NCI-H345 treated with DMSO at 0.1 percent for 48 hours (cell line): Measurements from ENCODE around the gene SECISBP2.

ENCODE experiments used
- DNase-seq: peaks from one replicate; lab custom pipeline; 2025; ENCODE audit not compliant: unreplicated experiment; lab: John Stamatoyannopoulos, UW

SECISBP2 gene

DNA sequence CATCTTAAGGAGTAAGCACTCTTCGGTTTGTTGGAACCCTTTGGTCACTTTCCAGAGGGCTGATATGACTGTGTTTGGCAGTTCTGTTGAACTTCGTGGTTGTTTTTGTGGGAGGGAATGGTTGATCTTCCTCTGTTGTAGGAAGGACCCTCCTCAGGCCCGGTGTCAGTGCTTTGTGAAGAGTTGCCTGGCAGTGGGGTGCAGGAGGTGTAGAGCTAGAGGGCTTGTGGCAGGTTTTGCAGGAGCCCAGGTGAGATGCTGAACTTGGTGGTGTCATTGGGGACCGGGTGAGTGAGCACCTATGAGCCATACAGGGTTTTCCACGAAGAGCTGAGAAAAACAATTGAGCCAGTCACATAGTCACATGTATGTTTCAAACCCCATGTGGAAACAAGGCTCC, 27.2 kb downstream of the SECISBP2 start:
- no peak for DNase-seq

DNA sequence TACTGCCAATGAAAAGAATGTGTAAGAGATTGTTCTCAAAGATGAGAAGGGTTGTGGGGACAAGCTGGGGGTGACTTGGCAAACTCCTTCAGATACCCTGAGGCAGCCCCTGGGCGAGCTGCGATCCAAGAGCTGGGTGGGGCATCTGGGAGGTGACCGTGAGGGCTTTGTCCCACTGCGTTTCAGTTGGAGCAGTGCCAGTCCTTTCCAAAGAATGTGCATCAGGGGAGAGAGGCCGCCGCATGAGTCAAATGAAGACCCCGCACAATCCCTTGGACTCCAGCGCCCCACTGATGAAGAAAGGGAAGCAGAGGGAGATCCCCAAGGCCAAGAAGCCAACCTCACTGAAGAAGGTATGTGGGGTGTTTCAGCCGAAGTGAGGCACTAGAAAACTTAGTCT, 28.4 kb downstream of the SECISBP2 start:
- DNase-seq = no peak

DNA sequence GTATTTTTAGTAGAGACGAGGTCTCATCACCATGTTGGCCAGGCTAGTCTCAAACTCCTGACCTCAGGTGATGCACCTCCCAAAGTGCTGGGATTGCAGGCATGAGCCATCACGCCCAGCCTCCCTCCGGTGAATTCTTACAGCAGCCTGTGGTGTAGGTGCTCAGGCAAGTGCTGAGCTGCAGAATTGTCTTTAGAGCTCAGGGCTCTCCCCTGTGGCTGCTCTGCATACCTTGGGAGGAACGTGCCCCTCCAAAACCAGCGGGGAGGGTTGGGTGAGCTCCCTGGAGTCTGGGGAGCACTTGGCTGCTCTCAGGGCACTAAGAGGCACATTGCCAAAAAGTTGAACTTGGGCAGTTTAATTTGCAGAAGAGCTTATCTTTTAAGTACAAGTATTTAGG, 29.4 kb downstream of the SECISBP2 start:
- DNase-seq = no peak

DNA sequence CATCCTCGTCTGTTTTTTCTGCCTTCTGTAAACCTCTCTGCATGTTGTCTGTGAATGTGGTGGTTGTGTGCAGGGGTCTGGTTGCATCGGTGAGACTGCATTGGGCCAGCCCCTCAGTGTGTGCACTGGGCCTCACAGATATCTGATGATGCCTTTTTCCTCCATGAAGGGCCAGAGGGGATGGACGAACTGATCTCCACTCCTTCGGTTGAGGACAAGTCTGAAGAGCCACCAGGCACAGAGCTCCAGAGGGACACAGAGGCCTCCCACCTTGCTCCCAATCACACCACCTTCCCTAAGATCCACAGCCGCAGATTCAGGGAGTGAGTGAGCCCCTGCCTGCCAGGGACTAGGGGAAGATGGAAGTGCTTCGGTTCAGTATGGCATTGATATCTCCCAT, 31.3 kb downstream of the SECISBP2 start:
- no peak for DNase-seq

DNA sequence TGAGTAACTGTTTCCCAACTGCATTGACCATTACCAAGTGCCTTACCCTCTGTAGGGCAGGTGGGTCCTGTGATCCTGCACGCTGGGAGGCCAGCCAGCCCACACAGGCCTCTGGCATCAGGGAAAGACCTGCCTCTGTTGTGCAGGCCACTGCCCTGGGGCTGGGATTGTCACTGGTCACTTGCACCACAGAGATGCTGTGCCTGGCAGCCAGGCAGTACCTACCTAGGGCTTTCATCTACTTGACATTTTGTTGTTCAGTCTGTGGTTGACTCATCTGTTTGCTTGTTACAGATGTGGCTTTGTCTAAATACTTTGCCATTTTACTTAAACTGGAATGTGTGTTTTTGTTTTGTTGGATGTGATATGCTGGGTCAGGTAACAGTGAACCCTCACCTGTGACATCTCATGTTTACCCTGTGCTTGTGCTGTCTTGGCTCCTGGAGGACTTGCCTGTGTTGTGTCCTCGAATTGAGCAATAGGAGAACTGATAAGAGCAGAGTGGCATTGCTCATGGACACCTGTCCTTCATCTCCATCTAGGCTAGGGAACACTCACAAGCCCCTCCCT, 32.8 kb downstream of the SECISBP2 start:
- no peak for DNase-seq

DNA sequence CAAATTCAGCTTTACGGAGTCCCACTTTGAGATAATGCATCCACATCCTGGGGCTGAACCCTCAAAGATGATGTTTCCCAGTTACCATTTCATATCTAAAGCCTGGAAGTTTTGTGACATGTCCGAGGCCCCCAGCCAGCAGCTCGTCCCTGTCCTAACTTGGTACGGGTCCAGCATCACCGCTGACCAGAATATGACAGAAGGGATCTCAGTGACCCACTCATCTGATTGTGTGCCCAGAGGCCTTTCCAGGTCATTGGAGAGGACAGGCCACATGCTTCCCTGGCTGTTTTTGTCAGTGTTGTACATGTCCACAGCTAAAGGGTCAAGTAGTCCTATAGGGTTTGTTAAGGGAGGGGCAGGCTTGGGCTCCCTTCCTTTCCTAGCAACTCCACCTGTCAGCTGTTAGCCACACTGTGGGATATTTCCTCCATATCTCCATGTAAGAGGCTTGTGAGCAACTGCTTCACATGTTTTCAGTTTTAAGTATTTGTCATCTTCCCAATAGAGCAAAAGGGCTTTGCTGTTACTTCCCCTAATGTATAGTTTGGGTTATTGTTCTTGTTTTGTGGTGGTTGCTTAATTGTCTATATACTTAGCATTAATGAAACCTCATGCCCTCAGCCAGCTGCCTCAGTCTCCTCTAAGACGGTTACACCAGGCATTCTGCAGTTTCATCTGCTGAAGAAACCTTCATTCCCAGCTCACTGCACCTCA, 33.4 kb downstream of the SECISBP2 start:
- DNase-seq = no peak

DNA sequence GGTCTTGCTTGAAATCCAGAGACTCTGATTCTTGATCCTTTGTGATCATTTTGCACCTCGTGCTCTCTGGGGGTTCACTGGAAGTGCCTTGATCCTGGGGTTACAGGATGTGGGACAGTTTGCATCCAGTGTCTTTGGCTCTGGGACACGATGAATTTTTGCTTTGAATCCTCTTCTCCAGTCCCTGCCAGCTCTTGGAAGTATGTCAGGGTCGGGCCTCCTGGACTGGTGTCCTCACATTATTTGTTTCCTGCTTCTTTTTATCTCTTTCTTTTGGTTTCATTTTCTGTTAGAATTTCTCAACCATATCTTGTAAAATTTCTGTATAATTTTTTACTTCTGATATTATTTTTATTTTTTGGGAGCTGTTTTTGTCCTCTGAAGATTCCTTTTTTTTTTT, 34.2 kb downstream of the SECISBP2 start:
- DNase-seq = no peak

DNA sequence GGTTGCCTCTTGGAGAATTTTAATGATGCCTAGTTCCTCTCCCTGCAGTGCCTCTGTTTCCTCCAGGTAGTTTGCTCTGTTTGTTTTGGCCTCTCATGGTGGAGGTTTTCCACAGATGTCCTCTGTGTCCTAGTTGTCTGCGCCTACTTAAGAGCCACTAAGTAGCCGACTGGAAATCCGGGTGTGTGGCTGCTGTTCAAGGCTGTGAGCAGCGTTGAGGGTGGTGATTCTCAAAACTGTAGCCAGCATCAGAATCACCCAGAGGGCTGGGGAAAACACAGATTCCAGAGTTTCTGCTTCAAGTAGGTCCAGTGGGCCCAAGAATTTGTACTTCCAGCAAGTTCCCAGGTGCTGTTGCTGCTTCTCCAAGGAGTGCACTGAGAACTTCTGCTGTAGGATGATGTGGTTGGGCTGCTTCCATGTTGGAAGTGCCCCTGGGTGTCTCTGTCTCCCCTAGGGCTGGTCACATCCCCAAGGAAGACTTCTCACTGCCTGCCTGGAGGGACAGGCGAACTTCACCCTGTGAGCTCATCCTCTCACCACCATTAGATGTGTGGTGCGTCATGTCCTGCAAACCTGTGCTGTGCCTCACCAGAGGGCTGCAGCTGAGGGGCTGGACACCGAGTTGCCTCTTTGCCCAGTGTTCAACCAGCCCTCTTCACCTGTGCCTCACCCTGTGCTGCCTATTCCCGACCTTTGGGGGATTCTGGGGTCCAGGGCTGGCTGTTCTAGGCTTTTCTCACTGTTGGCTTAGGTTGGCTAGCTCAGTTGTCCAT, 34.8 kb downstream of the SECISBP2 start:
- DNase-seq = no peak

DNA sequence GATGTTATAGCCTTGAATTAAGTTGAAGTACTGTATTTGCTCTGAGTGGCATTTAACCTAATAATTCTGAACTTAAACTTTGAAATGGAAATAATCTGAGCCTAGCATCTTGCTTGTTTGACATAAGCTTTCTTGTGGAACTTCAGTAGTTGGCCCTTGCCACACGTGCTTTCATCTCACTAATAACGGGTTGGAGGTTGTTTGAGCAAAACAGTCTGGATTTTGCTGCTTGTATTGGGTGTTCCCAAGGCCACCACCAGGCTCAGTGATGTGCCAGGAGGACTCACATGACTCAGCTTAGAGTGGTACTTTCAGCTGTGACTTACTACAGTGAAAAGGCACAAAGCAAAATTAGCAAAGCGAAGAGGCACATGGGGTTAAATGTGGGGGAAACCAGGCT, 35.7 kb downstream of the SECISBP2 start:
- DNase-seq = no peak

DNA sequence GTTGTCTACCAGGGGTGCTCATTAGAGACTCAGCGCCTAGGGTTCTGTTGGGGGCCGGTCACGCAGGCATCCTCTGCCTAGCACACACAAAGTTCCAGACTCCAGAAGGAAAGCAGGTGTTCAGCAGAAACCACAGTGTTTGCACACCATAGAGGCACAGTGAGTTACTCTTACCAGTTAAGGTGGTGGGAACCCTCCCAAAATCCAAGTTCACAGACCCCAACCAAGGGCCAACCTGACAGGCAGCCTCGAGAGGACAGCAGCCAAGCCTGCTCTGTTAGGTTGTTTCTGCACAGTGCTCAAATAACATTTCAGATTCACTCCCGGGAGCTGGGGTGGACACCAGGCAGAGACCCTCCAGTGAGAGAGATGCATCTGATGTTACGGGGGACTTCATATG, 36.2 kb downstream of the SECISBP2 start:
- no peak for DNase-seq

DNA sequence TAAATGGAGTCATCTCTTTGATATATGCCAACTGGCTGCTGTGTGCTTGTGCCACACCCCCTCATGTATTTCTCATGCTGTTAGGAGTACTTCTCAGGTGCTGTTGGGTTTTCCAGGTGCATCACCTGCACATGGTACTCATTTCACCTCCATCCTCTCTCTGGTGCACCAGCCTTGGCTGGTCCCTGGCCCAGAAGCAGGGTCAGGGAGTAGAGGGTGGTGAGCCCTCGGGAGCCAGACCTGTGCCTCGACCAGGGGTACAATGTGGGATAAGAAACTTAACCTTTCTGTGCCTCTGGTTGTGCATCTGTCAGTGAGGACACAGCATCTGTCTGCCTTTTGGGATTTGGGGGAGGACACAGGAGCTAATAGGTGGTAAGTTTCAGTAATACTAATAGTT, 38.5 kb downstream of the SECISBP2 start:
- no peak for DNase-seq

DNA sequence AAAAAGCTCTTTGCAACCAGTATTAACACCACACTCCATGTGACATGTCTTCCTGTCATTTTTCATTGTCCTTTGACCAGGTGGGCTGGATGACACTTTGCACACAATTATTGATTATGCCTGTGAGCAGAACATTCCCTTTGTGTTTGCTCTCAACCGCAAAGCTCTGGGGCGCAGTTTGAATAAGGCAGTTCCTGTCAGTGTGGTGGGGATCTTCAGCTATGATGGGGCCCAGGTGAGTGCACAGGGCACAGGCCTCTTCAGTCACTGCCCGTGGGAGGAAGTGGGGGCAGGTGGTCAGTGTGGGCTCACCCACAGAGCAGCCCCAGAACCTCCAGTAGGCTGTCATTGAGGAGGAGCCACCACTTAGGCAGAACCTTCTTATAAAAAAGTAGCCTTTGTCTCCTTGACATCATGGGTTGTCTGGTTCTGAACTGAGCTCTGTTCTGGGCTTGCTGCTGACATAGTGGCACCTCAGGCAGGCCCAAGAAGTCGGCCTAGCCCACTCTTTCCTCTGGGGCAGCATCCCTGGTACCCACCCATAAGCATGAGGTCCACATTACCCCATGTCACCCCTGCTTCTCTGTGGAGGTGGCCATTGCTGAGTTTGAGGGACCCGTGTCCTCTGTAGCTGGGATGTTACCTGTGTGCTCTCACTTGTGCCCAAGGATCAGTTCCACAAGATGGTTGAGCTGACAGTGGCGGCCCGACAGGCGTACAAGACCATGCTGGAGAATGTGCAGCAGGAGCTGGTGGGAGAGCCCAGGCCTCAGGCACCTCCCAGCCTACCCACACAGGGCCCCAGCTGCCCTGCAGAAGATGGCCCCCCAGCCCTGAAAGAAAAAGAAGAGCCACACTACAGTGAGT, 39.3 kb downstream of the SECISBP2 start:
- no peak for DNase-seq

DNA sequence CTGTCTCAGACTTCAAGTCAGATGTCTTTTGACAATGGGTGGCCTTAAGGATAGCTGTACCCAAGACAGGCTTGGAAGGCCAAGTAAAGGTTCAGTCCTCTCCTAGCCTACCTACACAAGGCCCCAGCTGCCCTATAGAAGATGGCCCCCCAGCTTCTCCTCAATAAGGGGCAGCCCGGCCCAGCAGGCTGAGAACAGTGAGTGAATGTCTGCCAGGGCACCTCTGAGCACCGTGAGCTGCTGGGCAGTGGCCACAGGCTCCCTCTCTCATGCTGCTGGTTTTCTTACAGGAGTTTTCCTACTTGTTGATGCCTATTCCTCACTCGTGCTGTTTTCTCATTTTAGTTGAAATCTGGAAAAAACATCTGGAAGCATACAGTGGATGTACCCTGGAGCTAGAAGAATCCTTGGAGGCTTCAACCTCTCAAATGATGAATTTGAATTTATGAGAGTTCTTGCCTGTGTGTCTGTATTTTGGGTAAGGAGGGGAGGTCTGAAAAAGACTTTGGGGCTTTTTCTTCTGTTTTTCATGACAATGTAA, 40.1 kb downstream of the SECISBP2 start:
- DNase-seq = no peak

DNA sequence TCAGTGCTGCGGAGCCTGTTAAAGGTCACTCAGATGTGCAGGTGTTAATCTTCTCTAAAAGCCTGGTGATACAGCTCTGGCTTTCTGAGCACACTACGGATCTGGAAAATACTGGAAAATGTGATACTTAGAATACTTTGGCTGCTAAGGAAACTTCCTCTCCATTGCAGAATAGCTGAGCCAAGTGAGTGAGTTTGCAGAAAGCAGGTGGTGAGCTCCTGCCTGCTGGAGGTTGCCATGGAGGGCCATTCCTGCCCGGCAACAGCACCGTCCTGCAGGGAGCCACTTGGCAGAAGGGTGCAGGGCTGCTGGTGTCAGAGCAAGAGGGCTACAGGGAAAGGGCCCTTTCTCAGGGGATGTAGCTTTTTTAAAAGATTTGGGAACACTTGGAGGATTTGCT, 40.7 kb downstream of the SECISBP2 start:
- no peak for DNase-seq

DNA sequence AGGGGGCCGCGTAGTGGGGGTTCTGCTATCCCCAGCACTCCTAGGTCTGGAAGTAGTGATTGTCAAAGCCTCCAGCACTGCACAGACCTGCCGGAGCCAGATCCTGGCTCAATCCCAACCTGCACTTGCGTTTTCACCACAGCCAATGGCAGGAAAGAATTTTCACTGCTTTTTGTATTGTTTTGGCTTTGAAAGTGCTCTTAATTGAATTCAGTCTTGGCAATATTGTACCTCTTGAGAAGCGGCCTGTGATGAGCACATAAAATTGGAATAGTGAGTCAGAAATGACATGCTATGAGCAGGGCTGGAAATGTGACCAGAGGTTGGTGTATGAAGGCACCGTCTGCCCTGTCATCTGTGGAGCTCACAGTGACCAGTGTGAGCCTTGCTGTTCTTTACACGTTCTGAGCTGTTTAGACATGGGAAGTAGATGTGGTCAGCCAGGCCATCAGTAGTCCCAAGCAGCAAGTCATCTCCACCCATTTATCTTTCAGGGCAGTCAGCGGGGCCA, 41.5 kb downstream of the SECISBP2 start:
- DNase-seq = no peak

DNA sequence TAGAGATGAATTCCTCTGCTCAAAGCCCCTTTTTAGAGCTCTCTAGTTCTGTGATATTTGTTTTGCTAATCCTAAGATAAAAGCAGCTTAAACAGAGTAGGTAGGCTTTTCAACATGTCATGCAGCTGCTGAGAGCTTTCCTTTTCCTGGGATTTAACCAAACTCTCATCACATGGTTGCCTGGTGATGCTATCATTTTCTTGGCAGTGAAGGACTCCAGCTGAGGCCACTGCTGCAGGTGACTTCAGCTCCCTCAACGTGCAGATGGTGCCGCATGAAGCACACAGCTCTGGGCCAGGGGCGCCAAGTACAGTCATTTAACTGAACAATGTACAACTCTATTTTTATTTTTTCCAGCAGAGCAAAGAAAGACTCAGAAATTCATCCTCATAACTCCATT, 42.2 kb downstream of the SECISBP2 start:
- no peak for DNase-seq

DNA sequence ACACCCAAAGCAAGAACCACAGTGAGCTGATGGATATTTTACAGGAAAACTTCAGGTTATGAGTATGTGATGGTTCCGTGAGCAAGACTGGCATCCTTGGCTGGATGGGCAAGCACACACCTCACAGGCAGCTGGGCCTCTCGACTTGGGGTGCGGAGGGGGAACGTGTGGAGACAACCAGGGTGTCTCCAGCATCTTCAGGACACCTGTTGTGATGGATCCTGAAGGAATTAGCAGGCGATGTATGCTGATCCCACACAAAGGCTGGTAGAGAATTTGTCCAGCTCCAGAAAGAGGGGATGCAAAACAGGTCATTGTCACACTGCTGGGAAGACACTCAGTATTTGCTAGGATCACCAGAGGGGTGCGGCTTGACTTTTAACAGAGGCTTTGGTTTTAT, 42.7 kb downstream of the SECISBP2 start:
- DNase-seq = no peak

DNA sequence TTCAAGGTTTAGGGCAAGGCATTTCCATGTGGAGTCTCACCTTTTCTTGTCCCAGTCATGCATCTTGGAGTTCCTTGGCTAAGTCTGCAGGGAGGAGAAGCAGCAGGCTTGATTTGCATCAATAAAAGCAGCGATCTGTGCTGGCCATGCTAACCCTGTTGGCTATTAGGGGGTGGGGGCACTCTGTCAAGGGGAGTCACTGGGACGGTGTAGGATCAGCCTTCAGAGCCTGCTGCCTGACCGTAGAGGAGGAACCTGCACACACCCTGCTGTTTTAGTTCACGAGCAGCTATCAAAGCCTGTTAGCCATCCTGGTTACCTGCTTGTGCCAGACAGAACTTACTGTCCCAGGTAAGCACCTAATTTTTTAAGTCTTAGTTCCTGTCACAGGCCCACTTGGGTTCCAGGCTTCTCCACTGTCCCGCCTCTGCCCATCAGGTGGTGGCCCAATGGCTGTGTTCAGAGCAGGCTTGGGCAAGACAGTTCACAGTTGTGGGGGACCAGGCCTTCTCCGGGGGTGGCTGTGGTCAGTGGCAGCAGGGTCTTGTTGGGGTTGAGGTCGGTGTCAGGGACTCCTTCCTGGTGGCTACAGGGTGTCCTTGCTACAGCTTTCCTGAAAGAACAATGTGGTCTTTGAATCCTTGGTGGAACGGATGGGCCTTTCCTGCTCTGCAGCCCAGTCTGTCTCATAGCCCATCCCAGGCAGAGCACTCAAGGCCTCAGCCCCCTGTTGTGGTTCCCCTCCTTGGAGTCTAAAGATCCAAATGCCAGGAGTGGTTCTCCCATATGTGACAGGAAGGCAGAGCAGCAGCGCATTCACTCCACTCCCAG, 43.7 kb downstream of the SECISBP2 start:
- DNase-seq = no peak

DNA sequence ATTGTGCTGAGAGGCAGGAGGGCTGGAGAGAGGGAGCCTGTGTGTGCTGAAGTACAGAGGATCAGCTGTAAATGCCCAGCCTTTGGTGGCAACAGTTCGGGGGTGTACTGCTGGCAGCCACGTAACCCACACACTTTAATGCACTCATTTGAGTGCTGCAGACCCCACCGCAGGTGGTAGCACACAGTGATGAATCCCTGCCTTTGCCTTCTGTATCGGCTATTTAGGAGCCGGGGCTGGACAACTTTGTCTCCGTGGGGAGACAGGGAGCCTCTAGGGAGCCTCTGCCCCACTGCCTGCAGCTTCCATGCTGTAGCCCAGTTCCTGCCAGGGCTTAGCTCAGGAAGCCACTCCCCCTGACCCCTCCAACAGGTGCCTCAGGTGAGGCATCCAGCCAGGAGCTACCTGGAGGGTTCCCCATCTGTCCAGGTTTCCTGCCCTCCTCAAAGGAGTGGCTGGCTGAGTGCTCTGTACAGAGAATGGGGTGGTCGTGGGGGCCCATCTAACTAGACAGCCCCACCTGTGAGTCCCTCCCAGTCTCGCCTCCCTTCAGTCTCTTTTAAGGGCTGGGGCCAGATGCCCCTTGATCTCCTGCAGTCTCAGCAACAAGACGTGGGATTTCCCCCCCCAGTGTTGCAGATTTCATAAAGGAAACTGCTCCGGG, 44.5 kb downstream of the SECISBP2 start:
- no peak for DNase-seq

DNA sequence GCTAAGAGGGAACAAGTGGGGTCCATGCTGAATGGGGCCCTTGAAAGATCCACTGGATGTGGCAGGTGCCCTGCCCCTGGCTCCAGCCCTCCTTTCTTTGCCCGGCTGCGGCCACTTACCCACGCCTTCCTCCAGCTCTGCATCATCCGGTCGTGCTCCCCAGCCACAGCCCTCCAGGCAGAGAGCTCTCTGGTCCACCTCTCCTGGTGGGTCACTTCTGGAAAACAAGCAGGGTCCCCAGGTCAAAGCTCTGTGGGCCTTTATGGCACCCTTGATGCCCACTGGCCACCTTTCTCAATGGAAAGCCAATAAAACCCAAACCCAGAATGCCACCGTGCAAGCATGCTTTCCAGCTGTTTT, 45.0 kb downstream of the SECISBP2 start:
- no peak for DNase-seq
